GM12872 (cell line): ENCODE measurements around the gene CHD9.

Experiments
- CTCF ChIP-seq: IDR thresholded peaks from 3 replicates; pipeline ENCODE4 v1.5.1; 2011; ENCODE audit warnings: low read depth, mild to moderate bottlenecking, low read length, moderate library complexity; ENCODE audit not compliant: insufficient read depth

The CHD9 gene

GRCh38 chr16:53374800-53375199, 320.0 kb downstream of the CHD9 start:
- no peak for TF ChIP-seq CTCF

- no peak for TF ChIP-seq CTCF
These were observed 323.3 kb downstream of the CHD9 start for GRCh38 chr16:53378138-53378537.
